M059J (cell line): ENCODE results near the gene NKAP. TPM values are rescaled to one million over a fixed set of nuclear protein-coding genes. Genes with fewer than 3 reads are reported as not detected.

ENCODE experiments used
- total RNA-seq: library from RNA; depleted of rRNA; stranded (reverse); fragments of >200 nt; shearing (Covaris generic); gene quantifications from 2 replicates; pipeline ENCODE4 v1.2.3, GENCODE V29; 2014; rRNA removed

NKAP gene
- total RNA-seq, 1 experiment from 2014 or later = 8.9 TPM

Other genes starting within 250 kb of the NKAP start
- 1.8 and 3.0 TPM in 2 replicates for gene SOWAHD, start 185.2 kb downstream of the NKAP start, total RNA-seq
- gene RPL39, start 152.1 kb downstream of the NKAP start, total RNA-seq = 4,086 and 14,063 TPM in 2 replicates
- gene UPF3B, start 90.8 kb downstream of the NKAP start, total RNA-seq = 11.9 and 12.9 TPM in 2 replicates
- 37.8 and 37.9 TPM in 2 replicates for gene RNF113A, start 72.0 kb downstream of the NKAP start, total RNA-seq
- gene NDUFA1, start 71.9 kb downstream of the NKAP start, total RNA-seq = 158 and 169 TPM in 2 replicates
- not detected in 2 replicates for gene AKAP14, start 47.9 kb downstream of the NKAP start, total RNA-seq
- not detected in 2 replicates for gene RHOXF2B, start 133.9 kb upstream of the NKAP start, total RNA-seq
- gene RHOXF1, start 172.2 kb upstream of the NKAP start, total RNA-seq = not detected in 2 replicates
- gene RHOXF2, start 214.9 kb upstream of the NKAP start, total RNA-seq = not detected in 2 replicates